Kidney (tissue), 14 donors: ENCODE results near the gene KCNJ9. TPM values are rescaled to one million over a fixed set of nuclear protein-coding genes. Genes with fewer than 3 reads are reported as not detected.
A peak's percentile ranks its signal among the peaks of the same experiment; 100 is the strongest.

Experiments used
- DNase-seq, 5 donors: peaks; one replicate each; pipeline ENCODE4 v3.0.0-alpha.2; 2013 to 2020
- FAIRE-seq: peaks from 2 replicates; lab custom pipeline; 2012; peaks lifted over from hg19 to GRCh38; lab: Jason Lieb, UNC
- H3K27ac ChIP-seq, 2 donors: one replicate each; pipeline ENCODE4 v1.7.0; 2013; ENCODE audit warnings: low read depth in 2 of 2, low read length in 2 of 2, inconsistent platforms in 1 of 2
- H3K27me3 ChIP-seq: one replicate; pipeline ENCODE4 v1.7.1; 2013; ENCODE audit warnings: low read length, inconsistent platforms; ENCODE audit not compliant: control insufficient read depth, insufficient read depth
- H3K36me3 ChIP-seq, 3 donors: one replicate each; pipeline versions ENCODE4 v1.7.0 to v1.7.1; 2013; ENCODE audit warnings: low read length in 3 of 3, control low read depth in 1 of 3, inconsistent platforms in 1 of 3; ENCODE audit not compliant: insufficient read depth in 3 of 3, control insufficient read depth in 2 of 3
- H3K4me1 ChIP-seq, 3 donors: one replicate each; pipeline versions ENCODE4 v1.7.0 to v1.7.1; 2013; ENCODE audit warnings: low read length in 3 of 3, inconsistent platforms in 1 of 3, low read depth in 1 of 3; ENCODE audit not compliant: control insufficient read depth in 2 of 3, insufficient read depth in 2 of 3
- H3K4me3 ChIP-seq, 3 donors: one replicate each; pipeline versions ENCODE4 v1.7.0 to v1.8.1; 2013; ENCODE audit warnings: low read length in 3 of 3, control low read depth in 1 of 3, inconsistent platforms in 1 of 3
- H3K9ac ChIP-seq, 3 donors: one replicate each; pipeline versions ENCODE4 v1.7.0 to v1.7.1; 2013; ENCODE audit warnings: low read length in 3 of 3, control low read depth in 1 of 3, inconsistent platforms in 1 of 3
- H3K9me3 ChIP-seq, 3 donors: one replicate each; pipeline versions ENCODE4 v1.7.0 to v1.7.1; 2013; ENCODE audit warnings: low read length in 3 of 3, control low read depth in 1 of 3, inconsistent platforms in 1 of 3; ENCODE audit not compliant: control insufficient read depth in 2 of 3, insufficient read depth in 1 of 3
- intact Hi-C: fragments of 100-400 bp; cut with DNase I; formaldehyde crosslinking; loops from one replicate; pipeline ENCODE4 v1.11.1; 2022
- polyA plus RNA-seq: library from polyadenylated mRNA; stranded (reverse); fragments of 350-450 nt; fragmentation: Illumina TruSeq; extraction: RNeasy Lipid Tissue Mini Kit (QIAGEN cat#74804); gene quantifications from one replicate; pipeline ENCODE4 v1.2.3, GENCODE V29; 2014; ENCODE audit warnings: low read depth, low replicate concordance; ENCODE audit not compliant: insufficient read depth
- total RNA-seq: library from RNA; stranded (reverse); fragmentation: NEBNext Ultra II Directional; extraction: Animal tissue kit (Norgen Biotek cat#: 25700); gene quantifications from one replicate; pipeline ENCODE4 v1.2.1, GENCODE V29; 2021
- TF ChIP-seq, protein P1 (sequence below): IDR thresholded peaks from 3 replicates; pipeline ENCODE4 v1.5.1; 2012; ENCODE audit warnings: mild to moderate bottlenecking, moderate library complexity, borderline replicate concordance; ENCODE audit not compliant: insufficient read depth; ENCODE audit errors: extremely low read depth
- donor health status: control.
- donor health status: control.
- donor health status: control.
- donor health status: control.
- donor health status: control.
- donor health status: DM: yes; HTN: yes; CAD: no.
- donor health status: Normal renal cell carcinoma (clear cell type).

The KCNJ9 gene
- total and polyA plus RNA-seq, 2 donors from 2014 or later: 0.09 TPM; not detected in 1

DNA sequence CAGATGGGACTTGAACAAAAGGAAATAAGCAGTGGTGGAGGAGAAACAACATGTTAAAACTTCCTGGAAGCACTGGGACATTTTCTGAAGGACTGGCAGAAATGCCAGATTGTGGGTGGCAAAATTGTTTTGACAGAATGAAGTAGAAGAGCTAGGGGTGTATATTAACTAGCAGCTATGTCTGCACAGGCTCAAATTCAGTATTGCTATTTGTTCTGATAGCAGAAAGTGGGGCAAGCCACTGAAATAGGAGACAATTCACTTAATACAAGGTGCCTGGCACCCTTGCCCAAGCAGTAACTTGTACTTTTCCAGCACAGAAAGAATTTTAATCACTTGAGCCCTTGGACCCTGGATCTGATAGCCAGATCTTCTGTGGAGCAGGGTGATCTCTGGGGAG, 37.8 kb upstream of the KCNJ9 start:
- no peak for DNase-seq
- Histone ChIP-seq H3K36me3 (no peaks in the 10 kb centered on the region), H3K4me3 (no peak overlapping the region), H3K9ac (no peak overlapping the region), H3K9me3 (no peaks in the 10 kb centered on the region), H3K27me3 (no peaks in the 10 kb centered on the region), H3K27ac (no peak overlapping the region), H3K4me1 (peaks cover 0 to 5% (median 0%) of the 10 kb centered on the region in 3 donors)
- intact Hi-C loops: no loop called here
- FAIRE-seq: no peak
- TF ChIP-seq, protein P1, sequence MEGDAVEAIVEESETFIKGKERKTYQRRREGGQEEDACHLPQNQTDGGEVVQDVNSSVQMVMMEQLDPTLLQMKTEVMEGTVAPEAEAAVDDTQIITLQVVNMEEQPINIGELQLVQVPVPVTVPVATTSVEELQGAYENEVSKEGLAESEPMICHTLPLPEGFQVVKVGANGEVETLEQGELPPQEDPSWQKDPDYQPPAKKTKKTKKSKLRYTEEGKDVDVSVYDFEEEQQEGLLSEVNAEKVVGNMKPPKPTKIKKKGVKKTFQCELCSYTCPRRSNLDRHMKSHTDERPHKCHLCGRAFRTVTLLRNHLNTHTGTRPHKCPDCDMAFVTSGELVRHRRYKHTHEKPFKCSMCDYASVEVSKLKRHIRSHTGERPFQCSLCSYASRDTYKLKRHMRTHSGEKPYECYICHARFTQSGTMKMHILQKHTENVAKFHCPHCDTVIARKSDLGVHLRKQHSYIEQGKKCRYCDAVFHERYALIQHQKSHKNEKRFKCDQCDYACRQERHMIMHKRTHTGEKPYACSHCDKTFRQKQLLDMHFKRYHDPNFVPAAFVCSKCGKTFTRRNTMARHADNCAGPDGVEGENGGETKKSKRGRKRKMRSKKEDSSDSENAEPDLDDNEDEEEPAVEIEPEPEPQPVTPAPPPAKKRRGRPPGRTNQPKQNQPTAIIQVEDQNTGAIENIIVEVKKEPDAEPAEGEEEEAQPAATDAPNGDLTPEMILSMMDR: no peak

DNA sequence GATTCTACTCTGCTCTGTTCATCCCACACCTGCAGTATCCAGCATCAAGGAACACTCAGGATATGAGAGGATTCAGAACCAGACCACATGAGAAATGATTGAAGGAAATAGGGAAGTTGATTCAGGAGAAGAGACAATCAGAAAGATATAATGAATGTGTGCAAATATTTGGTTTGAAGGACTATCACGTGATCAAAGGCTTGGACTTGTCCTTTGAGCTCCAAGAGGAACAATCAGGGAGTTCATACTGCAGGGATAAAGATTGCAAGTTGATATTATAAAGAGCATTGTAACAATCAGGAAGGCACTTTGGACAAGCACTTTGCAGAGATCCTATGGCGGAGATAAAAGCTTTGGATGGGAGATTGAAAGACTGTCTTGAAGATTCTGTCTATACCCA, 35.7 kb upstream of the KCNJ9 start:
- FAIRE-seq (no peak), DNase-seq (no peak)
- Histone ChIP-seq H3K4me1 (peaks cover 0 to 5% (median 0%) of the 10 kb centered on the region in 3 donors), H3K27ac (no peak overlapping the region), H3K27me3 (no peaks in the 10 kb centered on the region), H3K9ac (no peak overlapping the region), H3K36me3 (no peaks in the 10 kb centered on the region), H3K4me3 (no peak overlapping the region), H3K9me3 (no peaks in the 10 kb centered on the region)
- TF ChIP-seq, protein P1: no peak
- intact Hi-C loops: no loop called here

DNA sequence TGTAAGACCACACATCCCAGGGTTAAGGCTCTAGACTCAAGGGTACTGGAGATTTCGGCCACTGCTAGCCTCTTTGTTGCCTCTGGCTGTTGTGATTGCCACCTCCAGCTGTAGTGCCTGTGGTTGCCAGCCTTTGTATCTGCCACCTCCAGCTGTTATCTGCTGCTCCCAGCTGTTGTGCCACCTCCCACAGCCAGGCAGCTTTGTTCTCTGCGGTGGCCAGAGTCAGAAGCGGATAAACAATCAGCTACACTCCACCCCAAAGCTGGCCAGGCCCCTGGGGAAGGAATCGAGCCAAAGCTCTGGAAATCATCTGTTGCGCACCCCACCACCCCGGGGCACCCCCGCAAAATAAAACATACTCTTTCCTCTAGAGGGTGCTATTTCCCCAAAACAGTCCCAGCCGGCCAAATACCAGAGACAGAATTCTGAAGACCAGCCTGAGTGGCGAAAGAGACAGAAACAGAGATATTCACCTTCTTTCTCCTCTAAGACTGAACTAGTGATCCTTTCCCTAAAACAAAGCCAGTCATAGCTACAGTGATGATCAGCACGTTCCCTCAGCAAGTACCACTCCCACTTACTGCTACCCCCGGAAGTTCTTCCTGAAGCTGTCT, 34.7 kb upstream of the KCNJ9 start:
- peak in 4 of 5 donors; percentile 31 to 61 (median 48) for DNase-seq

More for the DNA sequence above, 34.7 kb upstream of the KCNJ9 start:
- H3K27me3 ChIP-seq: no peaks in the 10 kb centered on the region
- FAIRE-seq: no peak
- H3K36me3 ChIP-seq: no peaks in the 10 kb centered on the region
- no peak overlapping the region for H3K27ac ChIP-seq
- no peak overlapping the region for H3K4me3 ChIP-seq
- TF ChIP-seq, protein P1: peak; percentile 52
- no peak overlapping the region for H3K9ac ChIP-seq
- no peaks in the 10 kb centered on the region for H3K9me3 ChIP-seq
- H3K4me1 ChIP-seq: peaks cover 0 to 5% (median 0%) of the 10 kb centered on the region in 3 donors
- intact Hi-C loops: no loop called here
